HEK293 (cell line): ENCODE results near the gene EPHA4.

Experiments used
- GFI1B ChIP-seq: fragments of 450-650 bp; formaldehyde crosslinking; IDR thresholded peaks from 2 replicates; pipeline ENCODE4 v1.5.1; 2016; ENCODE audit warnings: missing biosample characterization, missing genetic modification characterization
- HOXC10 ChIP-seq: sonication (generic); formaldehyde crosslinking; IDR thresholded peaks from 2 replicates; pipeline ENCODE4 v1.8.1; 2023; ENCODE audit warnings: mild to moderate bottlenecking, missing genetic modification reagents
- OSR2 ChIP-seq: fragments of 450-650 bp; formaldehyde crosslinking; IDR thresholded peaks from 2 replicates; pipeline ENCODE4 v1.5.1; 2016; ENCODE audit warnings: missing biosample characterization, missing genetic modification characterization
- PBX3 ChIP-seq: sonication (generic); formaldehyde crosslinking; IDR thresholded peaks from 2 replicates; pipeline ENCODE4 v1.8.1; 2022; ENCODE audit warnings: mild to moderate bottlenecking, moderate library complexity, missing genetic modification reagents
- PRDM2 ChIP-seq: fragments of 450-650 bp; formaldehyde crosslinking; IDR thresholded peaks from 2 replicates; pipeline ENCODE4 v1.5.1; 2016; ENCODE audit warnings: missing biosample characterization, missing genetic modification characterization, borderline replicate concordance
- SP2 ChIP-seq: fragments of 450-650 bp; formaldehyde crosslinking; IDR thresholded peaks from 2 replicates; pipeline ENCODE4 v1.5.1; 2016; ENCODE audit warnings: missing biosample characterization, missing genetic modification characterization
- ZBTB6 ChIP-seq: fragments of 450-650 bp; formaldehyde crosslinking; IDR thresholded peaks from 2 replicates; pipeline ENCODE4 v1.5.1; 2017; ENCODE audit warnings: missing biosample characterization, missing genetic modification characterization
- ZBTB7A ChIP-seq: fragments of 450-650 bp; formaldehyde crosslinking; IDR thresholded peaks from 2 replicates; pipeline ENCODE4 v1.5.1; 2016; ENCODE audit warnings: low read depth, missing biosample characterization, missing genetic modification characterization
- ZFP41 ChIP-seq: fragments of 450-650 bp; formaldehyde crosslinking; IDR thresholded peaks from 2 replicates; pipeline ENCODE4 v1.5.1; 2016; ENCODE audit warnings: missing biosample characterization, missing genetic modification characterization, borderline replicate concordance
- ZNF175 ChIP-seq: fragments of 450-650 bp; formaldehyde crosslinking; IDR thresholded peaks from 2 replicates; pipeline ENCODE4 v1.5.1; 2016; ENCODE audit warnings: missing biosample characterization, missing genetic modification characterization
- ZNF18 ChIP-seq: fragments of 450-650 bp; formaldehyde crosslinking; IDR thresholded peaks from 2 replicates; pipeline ENCODE4 v1.5.1; 2016; ENCODE audit warnings: missing biosample characterization, missing genetic modification characterization
- ZNF223 ChIP-seq: fragments of 450-650 bp; formaldehyde crosslinking; IDR thresholded peaks from 2 replicates; pipeline ENCODE4 v1.5.1; 2016; ENCODE audit warnings: missing biosample characterization, missing genetic modification characterization
- ZNF335 ChIP-seq: fragments of 450-650 bp; formaldehyde crosslinking; conservative IDR thresholded peaks from 2 replicates; pipeline ENCODE4 v1.5.1; 2016; ENCODE audit warnings: missing biosample characterization, missing genetic modification characterization
- ZNF341 ChIP-seq: fragments of 450-650 bp; formaldehyde crosslinking; IDR thresholded peaks from 2 replicates; pipeline ENCODE4; 2016; ENCODE audit warnings: low read depth, missing biosample characterization, missing genetic modification characterization
- ZNF433 ChIP-seq: fragments of 450-650 bp; formaldehyde crosslinking; IDR thresholded peaks from 2 replicates; pipeline ENCODE4 v1.5.1; 2016; ENCODE audit warnings: missing biosample characterization, missing genetic modification characterization, low read depth
- ZNF621 ChIP-seq: fragments of 450-650 bp; formaldehyde crosslinking; IDR thresholded peaks from 2 replicates; pipeline ENCODE4 v1.5.1; 2017; ENCODE audit warnings: missing biosample characterization, missing genetic modification characterization
- ZNF623 ChIP-seq: fragments of 450-650 bp; formaldehyde crosslinking; IDR thresholded peaks from 2 replicates; pipeline ENCODE4 v1.5.1; 2016; ENCODE audit warnings: missing biosample characterization, missing genetic modification characterization
- ZNF654 ChIP-seq: fragments of 450-650 bp; formaldehyde crosslinking; IDR thresholded peaks from 2 replicates; pipeline ENCODE4 v1.5.1; 2016; ENCODE audit warnings: low read depth, missing biosample characterization, missing genetic modification characterization
- ZNF658 ChIP-seq: fragments of 450-650 bp; formaldehyde crosslinking; IDR thresholded peaks from 2 replicates; pipeline ENCODE4; 2016; ENCODE audit warnings: missing biosample characterization, missing genetic modification characterization
- ZNF707 ChIP-seq: fragments of 450-650 bp; formaldehyde crosslinking; IDR thresholded peaks from 2 replicates; pipeline ENCODE4 v1.5.1; 2016; ENCODE audit warnings: missing biosample characterization, missing genetic modification characterization
- ZNF792 ChIP-seq: fragments of 450-650 bp; formaldehyde crosslinking; IDR thresholded peaks from 2 replicates; pipeline ENCODE4 v1.5.1; 2016; ENCODE audit warnings: missing biosample characterization, missing genetic modification characterization
- TF ChIP-seq, protein P1 (sequence below): fragments of 450-650 bp; formaldehyde crosslinking; IDR thresholded peaks from 2 replicates; pipeline ENCODE4 v1.5.1; 2016; ENCODE audit warnings: missing biosample characterization, missing genetic modification characterization
- TF ChIP-seq, protein P2 (sequence below): fragments of 450-650 bp; formaldehyde crosslinking; IDR thresholded peaks from 2 replicates; pipeline ENCODE4 v1.5.1; 2016; ENCODE audit warnings: missing biosample characterization, missing genetic modification characterization
- TF ChIP-seq, protein P3 (sequence below): fragments of 450-650 bp; formaldehyde crosslinking; IDR thresholded peaks from 2 replicates; pipeline ENCODE4 v1.5.1; 2016; ENCODE audit warnings: missing biosample characterization, missing genetic modification characterization
- TF ChIP-seq, protein P4 (sequence below): fragments of 450-650 bp; formaldehyde crosslinking; IDR thresholded peaks from 2 replicates; pipeline ENCODE4 v1.5.1; 2016; ENCODE audit warnings: missing biosample characterization, missing genetic modification characterization

The EPHA4 gene

GRCh38 chr2:221571551-221572218 lies 419 bp downstream of the EPHA4 start (continued):
- TF ChIP-seq PRDM2 (tag by site-specific recombination), result no peak
- no peak for TF ChIP-seq ZNF658 (tag by site-specific recombination)
- no peak for TF ChIP-seq ZNF621 (tag by site-specific recombination)
- TF ChIP-seq GFI1B (tag by site-specific recombination), result 0 out of 2 replicates have a peak, but pooled peaks have one; percentile 7
- no peak for TF ChIP-seq ZBTB6 (tag by site-specific recombination)
- TF ChIP-seq, protein P1, sequence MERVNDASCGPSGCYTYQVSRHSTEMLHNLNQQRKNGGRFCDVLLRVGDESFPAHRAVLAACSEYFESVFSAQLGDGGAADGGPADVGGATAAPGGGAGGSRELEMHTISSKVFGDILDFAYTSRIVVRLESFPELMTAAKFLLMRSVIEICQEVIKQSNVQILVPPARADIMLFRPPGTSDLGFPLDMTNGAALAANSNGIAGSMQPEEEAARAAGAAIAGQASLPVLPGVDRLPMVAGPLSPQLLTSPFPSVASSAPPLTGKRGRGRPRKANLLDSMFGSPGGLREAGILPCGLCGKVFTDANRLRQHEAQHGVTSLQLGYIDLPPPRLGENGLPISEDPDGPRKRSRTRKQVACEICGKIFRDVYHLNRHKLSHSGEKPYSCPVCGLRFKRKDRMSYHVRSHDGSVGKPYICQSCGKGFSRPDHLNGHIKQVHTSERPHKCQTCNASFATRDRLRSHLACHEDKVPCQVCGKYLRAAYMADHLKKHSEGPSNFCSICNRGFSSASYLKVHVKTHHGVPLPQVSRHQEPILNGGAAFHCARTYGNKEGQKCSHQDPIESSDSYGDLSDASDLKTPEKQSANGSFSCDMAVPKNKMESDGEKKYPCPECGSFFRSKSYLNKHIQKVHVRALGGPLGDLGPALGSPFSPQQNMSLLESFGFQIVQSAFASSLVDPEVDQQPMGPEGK (tag by site-specific recombination), result no peak; the same call in none of the 2 replicates
- TF ChIP-seq, protein P2, sequence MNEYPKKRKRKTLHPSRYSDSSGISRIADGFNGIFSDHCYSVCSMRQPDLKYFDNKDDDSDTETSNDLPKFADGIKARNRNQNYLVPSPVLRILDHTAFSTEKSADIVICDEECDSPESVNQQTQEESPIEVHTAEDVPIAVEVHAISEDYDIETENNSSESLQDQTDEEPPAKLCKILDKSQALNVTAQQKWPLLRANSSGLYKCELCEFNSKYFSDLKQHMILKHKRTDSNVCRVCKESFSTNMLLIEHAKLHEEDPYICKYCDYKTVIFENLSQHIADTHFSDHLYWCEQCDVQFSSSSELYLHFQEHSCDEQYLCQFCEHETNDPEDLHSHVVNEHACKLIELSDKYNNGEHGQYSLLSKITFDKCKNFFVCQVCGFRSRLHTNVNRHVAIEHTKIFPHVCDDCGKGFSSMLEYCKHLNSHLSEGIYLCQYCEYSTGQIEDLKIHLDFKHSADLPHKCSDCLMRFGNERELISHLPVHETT (tag by site-specific recombination), result no peak
- no peak for TF ChIP-seq ZNF792 (tag by site-specific recombination)
- TF ChIP-seq, protein P3, sequence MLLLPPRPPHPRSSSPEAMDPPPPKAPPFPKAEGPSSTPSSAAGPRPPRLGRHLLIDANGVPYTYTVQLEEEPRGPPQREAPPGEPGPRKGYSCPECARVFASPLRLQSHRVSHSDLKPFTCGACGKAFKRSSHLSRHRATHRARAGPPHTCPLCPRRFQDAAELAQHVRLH (tag by site-specific recombination), result no peak
- TF ChIP-seq ZNF433 (tag by site-specific recombination), result no peak
- TF ChIP-seq ZNF707 (tag by site-specific recombination), result no peak
- no peak for TF ChIP-seq ZNF175 (tag by site-specific recombination)
- no peak for TF ChIP-seq ZFP41 (tag by site-specific recombination)
- no peak for TF ChIP-seq OSR2 (tag by site-specific recombination)
- no peak for TF ChIP-seq HOXC10 (CRISPR knock-in tag)
- no peak for TF ChIP-seq ZNF623 (tag by site-specific recombination)
- no peak for TF ChIP-seq SP2 (tag by site-specific recombination)
- no peak for TF ChIP-seq ZNF223 (tag by site-specific recombination)
- TF ChIP-seq, protein P4, sequence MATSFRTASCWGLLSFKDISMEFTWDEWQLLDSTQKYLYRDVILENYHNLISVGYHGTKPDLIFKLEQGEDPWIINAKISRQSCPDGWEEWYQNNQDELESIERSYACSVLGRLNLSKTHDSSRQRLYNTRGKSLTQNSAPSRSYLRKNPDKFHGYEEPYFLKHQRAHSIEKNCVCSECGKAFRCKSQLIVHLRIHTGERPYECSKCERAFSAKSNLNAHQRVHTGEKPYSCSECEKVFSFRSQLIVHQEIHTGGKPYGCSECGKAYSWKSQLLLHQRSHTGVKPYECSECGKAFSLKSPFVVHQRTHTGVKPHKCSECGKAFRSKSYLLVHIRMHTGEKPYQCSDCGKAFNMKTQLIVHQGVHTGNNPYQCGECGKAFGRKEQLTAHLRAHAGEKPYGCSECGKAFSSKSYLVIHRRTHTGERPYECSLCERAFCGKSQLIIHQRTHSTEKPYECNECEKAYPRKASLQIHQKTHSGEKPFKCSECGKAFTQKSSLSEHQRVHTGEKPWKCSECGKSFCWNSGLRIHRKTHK (tag by site-specific recombination), result no peak
- no peak for TF ChIP-seq ZNF341 (tag by site-specific recombination)
- 0 out of 2 replicates have a peak, but pooled peaks have one; percentile 9 for TF ChIP-seq PBX3 (CRISPR knock-in tag)
- TF ChIP-seq ZNF18 (tag by site-specific recombination), result no peak
- TF ChIP-seq ZBTB7A (tag by site-specific recombination), result no peak
- TF ChIP-seq ZNF654 (tag by site-specific recombination), result no peak
- TF ChIP-seq ZNF335 (tag by site-specific recombination), result peak; percentile 91
